GM19467 (cell line): ENCODE data around the gene RNF114.
A peak's percentile ranks its signal among the peaks of the same experiment; 100 is the strongest.
"Not testable (repeated sequence)": the region's sequence is repeated elsewhere in the genome, so short reads cannot be mapped to it uniquely, and the experiment has no call there.

Experiments used
- ATAC-seq: cut with Tn5 transposase; IDR thresholded peaks from one replicate; pipeline ENCODE4 v1.9.1; 2021; ENCODE audit warnings: mild to moderate bottlenecking, moderate library complexity; ENCODE audit not compliant: unreplicated experiment

Gene RNF114

DNA sequence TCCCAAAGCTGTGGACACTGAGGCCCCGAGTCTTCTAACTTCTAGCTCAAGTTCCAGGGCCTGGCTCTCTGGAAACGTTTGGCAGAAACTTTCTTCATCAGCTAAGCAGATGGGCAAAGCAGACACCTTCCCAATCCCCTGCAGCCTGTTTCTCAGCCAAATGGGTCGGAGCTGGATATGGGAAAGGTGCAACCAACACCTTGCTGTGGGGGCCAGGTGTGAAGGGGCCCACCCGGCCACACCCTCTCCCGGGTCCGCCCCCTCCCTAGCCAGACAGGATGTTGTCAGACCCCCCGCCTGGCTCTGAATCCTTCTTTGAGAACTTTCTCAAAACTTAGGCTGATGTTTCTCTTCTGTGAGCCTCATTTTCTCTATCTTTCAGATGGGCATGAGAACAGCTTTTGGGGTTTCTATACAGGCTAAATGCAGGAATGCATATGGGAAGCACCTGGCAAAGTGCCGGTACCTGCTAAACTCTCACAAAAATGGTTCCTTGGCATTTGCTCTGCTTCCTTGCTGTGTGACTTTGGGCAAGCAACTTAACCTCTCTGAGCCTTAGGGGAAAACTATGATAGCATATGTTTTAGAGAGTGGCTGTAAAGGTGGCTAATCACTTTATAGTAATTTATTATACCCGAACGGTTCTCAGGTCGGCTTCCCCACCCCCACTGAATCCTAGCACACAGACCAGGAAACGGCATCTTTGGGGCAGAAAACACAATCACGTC lies 48.4 kb downstream of the RNF114 start:
- ATAC-seq = no peak

GRCh38 chr20:49985157-49985556 lies 49.0 kb downstream of the RNF114 start:
- no peak for ATAC-seq

DNA sequence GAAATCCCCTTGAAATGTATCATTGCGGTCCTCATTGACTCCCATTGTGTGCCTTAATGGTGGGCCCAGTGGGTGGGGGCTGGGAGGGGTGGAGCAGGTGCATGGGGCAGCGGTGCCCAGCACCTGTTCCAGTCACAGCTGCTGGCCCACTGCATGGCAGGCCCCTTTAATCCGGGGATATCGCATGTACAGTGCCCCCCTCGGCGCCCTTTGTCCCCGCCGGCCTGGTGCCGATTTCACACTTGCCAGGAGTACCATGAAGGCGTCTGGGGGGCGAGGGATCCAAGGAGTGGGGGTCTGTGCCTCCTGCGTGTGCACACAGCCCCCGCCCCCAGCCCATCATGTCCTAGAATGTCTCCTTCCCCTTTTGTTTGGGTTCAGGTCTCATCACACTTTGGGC lies 49.4 kb downstream of the RNF114 start:
- no peak for ATAC-seq

GRCh38 chr20:49986049-49986448 lies 49.9 kb downstream of the RNF114 start:
- no peak for ATAC-seq

DNA sequence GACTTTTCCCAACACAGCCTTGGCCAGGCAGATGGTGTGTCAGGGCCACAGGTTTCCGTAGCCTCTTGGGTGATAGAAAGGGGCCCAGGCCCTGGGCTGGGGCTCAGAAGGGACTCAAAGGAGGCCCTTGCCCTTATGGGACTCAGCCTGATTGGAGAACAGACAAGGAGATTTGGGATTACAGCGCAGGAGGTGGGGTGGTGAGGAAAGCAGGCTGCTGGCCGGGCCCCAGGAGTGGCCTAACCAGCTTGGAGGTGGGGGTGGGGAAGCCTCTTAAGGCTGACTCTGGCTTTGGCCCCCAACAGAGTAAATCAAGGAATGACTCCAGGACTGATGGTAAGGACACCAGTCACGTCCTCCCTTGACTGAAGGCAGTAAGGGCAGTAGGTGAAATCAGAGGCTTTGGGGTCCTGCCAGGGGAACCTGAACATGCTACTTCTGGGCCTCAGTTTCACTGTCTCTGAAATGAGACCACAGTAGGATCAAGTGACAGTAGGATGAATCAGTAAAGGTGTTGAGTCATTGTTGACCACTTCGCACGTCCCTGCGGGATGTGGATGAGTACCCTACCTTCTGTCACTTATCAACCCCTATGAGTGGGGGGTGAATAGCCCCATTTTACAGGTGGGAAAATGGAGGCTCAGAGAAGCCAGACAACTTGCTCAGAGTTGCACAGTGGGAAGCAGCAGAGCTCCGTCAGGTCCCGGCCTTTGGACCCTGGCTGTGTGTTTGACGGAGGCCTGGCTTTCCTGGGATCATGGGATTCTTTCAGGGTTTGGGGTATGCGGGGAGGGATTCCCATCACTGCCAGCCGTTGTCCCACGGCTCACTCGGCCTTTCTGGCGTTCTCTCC lies 51.0 kb downstream of the RNF114 start:
- ATAC-seq = no peak

GRCh38 chr20:49987868-49988690 lies 51.9 kb downstream of the RNF114 start:
- ATAC-seq = no peak

DNA sequence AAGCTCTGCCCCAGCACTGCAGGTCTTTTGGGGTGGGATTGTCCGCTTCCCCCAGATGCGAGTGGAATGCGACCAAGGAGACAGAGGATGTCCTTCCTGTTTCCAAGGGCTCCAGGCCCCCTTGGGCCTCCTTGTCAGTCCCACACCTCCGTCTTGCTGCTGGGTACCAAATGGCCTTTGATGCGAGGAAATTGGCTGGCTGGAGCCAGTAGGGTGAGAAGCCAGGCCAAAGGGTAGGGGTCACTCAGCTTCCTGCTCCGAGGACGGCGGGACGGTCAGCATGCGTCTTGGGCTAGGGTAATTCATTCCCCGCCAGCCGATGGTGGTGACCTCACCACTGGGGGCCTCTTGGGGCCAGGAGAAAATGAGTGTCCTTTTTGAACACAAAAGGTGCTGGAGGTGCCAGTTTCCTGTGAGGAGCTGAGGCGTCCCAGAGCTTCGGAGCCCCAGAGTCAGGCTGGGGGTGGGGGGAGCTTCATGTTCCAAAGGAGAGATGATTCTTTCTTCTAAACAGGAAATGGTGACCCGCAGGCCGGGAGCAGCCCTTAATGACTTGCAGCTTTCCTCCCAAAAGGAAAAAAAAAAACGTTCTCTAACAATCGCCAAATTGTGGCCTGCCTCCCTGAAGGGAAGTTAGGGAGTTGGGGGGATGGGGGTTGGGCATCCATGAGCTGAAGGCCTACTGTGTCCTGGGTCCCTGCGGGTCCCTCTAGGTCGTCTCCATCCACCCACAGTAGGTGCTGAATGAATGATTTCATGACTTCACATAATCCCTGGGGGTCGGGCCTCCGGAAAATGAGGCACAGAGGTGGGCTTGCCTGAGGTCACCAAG lies 53.3 kb downstream of the RNF114 start:
- no peak for ATAC-seq

GRCh38 chr20:49990271-49990720 lies 54.1 kb downstream of the RNF114 start:
- ATAC-seq = no peak

GRCh38 chr20:49993301-49993751 lies 57.1 kb downstream of the RNF114 start:
- ATAC-seq = no peak

DNA sequence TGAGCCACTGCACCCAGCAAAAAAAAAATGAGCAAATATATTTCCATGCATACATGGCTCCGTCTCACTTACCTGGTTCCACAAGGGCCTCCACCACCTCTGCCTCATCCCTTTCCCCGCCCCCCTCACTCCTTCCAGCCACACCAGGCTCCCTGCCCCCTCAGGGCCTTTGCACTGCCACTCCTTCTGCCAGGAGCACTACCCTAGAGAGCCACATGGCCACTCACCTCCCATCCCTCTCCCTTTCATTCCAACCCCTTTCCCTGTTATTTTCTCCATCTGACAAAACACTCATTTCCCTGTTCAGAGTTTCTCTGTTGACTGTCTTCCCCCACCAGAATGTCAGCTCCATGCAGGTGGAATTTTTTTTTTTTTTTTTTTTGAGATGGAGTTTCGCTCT lies 59.4 kb downstream of the RNF114 start:
- no peak for ATAC-seq

- ATAC-seq = not testable (repeated sequence)
These were observed 62.4 kb downstream of the RNF114 start for GRCh38 chr20:49998478-49999188.

DNA sequence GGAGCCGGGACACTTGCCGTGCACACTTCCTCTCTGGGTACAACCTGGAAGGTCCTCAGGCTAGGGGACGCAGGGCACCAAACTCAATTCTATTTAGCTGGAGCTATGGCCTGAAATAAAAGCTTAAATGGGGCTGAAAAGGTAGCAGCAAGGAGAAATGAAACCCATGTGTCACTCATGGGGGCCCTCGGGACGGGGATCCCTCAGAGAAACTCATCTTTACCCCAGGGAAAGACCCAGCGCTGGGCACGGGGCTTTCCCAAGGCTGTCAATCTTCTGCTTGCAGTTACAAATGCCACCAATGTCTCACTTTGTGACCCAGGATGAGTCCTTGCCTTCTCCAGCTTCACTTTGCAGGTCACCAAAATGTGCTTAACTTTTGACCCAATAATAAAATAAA lies 63.1 kb downstream of the RNF114 start:
- peak; percentile 50 for ATAC-seq

- not testable (repeated sequence) for ATAC-seq
These were observed 64.5 kb downstream of the RNF114 start for GRCh38 chr20:50000548-50001222.

DNA sequence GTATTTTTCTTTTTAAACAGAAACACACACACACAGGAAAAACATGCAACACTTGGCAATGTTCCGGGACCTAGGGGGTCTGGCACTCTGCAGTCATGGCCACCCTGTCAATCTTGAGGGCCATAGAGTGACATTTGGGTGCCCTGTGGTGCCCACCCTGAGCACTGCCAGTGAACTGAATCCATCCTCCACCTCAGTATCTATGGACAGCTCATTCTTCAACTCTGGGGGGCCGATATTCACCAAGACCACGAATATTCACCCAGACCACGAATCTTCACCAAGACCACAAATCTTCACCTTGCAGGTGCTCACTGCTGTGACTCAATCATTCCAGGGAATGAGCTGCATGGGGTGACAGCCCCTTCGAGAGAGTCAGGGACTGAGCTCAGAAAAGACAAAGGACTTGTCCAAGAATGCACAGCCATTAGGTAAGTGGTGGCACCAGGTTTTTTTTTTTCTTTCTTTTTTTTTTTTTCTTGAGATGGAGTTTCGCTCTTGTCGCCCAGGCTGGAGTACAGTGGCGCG lies 65.7 kb downstream of the RNF114 start:
- ATAC-seq = no peak

DNA sequence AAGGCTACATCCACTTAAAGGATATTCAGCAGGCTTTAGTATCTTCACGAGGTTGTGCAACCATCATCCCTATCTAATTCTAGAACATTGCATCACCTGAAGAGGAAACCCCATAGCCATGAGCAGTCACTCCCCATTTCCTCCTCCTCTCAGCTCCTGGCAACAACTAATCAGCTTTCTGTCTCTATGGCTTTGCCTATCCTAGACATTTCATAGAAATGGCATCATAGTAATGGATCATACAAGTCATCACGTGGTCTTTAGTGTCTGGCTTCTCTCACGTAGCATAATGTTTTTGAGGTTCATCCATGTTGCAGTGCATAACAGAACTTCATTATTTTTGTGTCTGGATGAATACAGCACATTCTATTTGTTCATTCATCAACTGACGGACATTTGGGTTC lies 67.1 kb downstream of the RNF114 start:
- no peak for ATAC-seq
